MM.1S (cell line): Measurements from ENCODE around the gene PDE6B.

ENCODE experiments used
- EZH2 ChIP-seq: fragments of 300-600 bp; sonication (generic); optimal IDR thresholded peaks from 2 replicates; pipeline ENCODE3; 2017; ENCODE audit warnings: low read depth, mild to moderate bottlenecking, antibody characterized with exemption, low read length, mixed read lengths
- EZH2phosphoT487 ChIP-seq: fragments of 300-600 bp; sonication (generic); IDR thresholded peaks from 2 replicates; pipeline ENCODE4 v1.6.1; 2018; ENCODE audit warnings: antibody characterized with exemption, low read length

DNA sequence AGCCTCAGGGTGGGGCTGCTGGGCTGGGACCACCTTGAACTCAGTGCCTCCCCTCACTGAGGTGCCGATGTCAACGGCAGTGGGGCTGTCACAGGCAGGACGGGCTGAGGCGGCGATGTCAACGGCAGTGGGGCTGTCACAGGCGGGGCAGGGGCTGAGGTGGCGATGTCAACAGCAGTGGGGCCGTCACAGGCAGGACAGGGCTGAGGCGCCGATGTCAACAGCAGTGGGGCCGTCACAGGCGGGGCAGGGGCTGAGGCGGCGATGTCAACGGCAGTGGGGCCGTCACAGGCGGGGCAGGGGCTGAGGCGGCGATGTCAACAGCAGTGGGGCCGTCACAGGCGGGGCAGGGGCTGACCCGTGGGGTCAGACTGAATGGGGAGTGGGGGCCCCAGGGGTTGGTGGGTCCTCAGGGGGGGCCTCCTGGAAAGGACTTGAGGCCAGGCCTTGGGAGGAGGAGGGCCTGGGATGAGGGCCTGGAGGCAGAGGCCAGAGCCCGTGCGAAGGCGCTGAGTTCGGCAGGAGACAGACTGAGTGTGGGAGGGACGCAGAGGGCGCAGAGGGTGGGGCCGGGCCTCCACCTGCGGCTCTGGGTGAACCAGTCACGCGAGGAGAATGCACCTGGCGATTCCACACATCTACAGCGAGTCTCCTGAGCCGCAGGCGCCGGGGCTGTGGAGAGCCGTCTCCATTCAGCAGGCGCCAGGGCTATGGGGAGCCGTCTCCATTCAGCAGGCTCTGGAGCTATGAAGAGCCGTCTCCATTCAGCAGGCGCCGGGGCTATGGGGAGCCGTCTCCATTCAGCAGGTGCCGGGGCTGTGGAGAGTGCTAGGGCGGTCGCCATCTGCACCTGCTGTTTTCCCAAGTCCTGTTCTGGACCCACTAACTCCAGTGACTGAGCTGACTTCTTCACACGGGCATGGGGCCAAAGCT lies 25.8 kb downstream of the PDE6B start:
- no peak for TF ChIP-seq EZH2phosphoT487
- TF ChIP-seq EZH2: no peak
